ENCODE results near the gene SAMD10. TPM values are rescaled to one million over a fixed set of nuclear protein-coding genes. Genes with fewer than 3 reads are reported as not detected.
"Not testable (repeated sequence)": the region's sequence is repeated elsewhere in the genome, so short reads cannot be mapped to it uniquely, and the experiment has no call there.

The SAMD10 gene
- total and polyA plus RNA-seq, 2 donors (not counting 1 experiment from before 2014, with no cell fraction given): 0.37 to 0.99 TPM

DNA sequence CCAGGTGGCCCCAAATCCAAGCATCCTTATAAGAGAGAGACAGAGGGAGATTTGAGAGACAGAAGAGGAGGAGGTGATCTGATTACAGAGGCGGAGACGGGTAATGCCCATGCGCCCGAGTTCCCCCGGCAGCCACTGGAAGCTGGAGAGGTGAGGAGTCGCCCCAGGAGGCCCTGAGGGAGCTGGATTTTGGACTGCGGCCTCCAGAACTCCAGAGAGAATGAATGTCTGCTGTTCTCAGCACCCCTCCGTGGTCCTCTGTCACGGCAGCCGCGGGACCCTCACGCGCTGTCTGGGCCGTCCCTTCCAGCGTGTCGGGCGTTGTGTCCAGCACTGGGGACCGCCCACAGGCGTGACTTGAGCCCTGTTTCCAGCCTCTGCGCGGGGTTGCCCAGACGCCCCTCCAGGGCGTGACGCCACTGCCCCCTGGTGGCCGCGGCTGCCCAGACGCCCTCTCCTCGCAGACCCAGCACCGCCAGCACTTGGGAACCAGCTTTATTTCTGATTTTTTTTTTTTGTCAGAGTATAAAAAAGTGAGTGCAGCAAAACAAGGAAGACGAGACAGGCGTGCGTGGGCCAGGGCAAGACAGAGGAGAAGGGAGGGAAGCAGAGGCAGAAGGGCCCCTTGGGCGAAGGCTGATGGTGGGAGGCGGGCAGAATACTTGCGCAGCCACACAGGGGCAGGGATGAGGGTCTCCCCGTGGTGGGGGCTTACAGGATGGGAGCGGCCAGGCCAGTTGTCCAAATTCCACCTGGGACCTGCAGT lies 5.6 kb downstream of the SAMD10 start:
- TF ChIP-seq CTCF (conservative IDR thresholded peaks at IDR 0.05 in 1 of 2, IDR thresholded peaks at IDR 0.05 in 1 of 2; ENCODE audit: low read depth in 1 of 2, low read length in 2 of 2) (peak; percentile 77 to 85), EZH2 (IDR thresholded peaks at IDR 0.05; ENCODE audit: low read length, missing control alignments) (no peak)
- H3K27ac ChIP-seq (ENCODE audit: insufficient read depth, low read length): no peak overlapping the region
- H3K79me2 ChIP-seq (ENCODE audit: control insufficient read depth, insufficient read depth, low read length): peaks cover 4% of the 10 kb centered on the region
- H3K4me3 ChIP-seq (replicated peaks in 1 of 4; ENCODE audit: control extremely low read depth in 1 of 4, insufficient read depth in 1 of 4, low read depth in 3 of 4, low read length in 4 of 4): peak overlapping the region; percentile 29 to 54 (median 42)
- no peak overlapping the region for H3K9ac ChIP-seq (ENCODE audit: insufficient read depth, low read length)
- no peaks in the 10 kb centered on the region for H4K20me1 ChIP-seq (ENCODE audit: control insufficient read depth, extremely low read depth, insufficient read depth, low read length)
- H3K4me2 ChIP-seq (ENCODE audit: extremely low read depth, insufficient read depth, low read length): peak overlapping the region; percentile 76
- H3K36me3 ChIP-seq (ENCODE audit: control insufficient read depth, insufficient read depth, low read length): no peaks in the 10 kb centered on the region
- H2AFZ ChIP-seq (ENCODE audit: low read length): peak overlapping the region; percentile 57
- H3K9me3 ChIP-seq (ENCODE audit: control insufficient read depth, insufficient read depth, low read depth, low read length): no peaks in the 10 kb centered on the region
- H3K27me3 ChIP-seq (ENCODE audit: control insufficient read depth, insufficient read depth, low read length): no peaks in the 10 kb centered on the region
- peaks cover 17% of the 10 kb centered on the region for H3K4me1 ChIP-seq (ENCODE audit: control insufficient read depth, extremely low read depth, insufficient read depth, low read length)
- DNase-seq (ENCODE audit: low read depth in 2 of 2): peak; percentile 71 to 82

DNA sequence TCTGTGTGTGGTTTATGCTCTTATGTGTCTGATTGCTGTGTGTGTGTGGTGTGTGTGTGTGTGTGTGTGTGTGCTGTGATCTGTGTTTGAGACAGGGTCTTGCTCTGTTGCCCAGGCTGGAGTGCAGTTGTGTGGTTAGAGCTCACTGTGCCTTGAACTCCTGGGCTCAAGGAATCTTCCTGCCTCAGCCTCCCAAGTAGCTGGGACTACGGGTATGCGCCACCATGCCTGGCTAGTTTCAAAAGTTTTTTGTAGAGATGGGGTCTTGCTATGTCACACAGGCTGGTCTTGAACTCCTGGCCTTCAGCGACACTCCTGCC lies 6.3 kb downstream of the SAMD10 start:
- H4K20me1 ChIP-seq (ENCODE audit: control insufficient read depth, extremely low read depth, insufficient read depth, low read length): no peaks in the 10 kb centered on the region
- no peak for TF ChIP-seq EZH2 (IDR thresholded peaks at IDR 0.05; ENCODE audit: low read length, missing control alignments)
- no peak for TF ChIP-seq CTCF (conservative IDR thresholded peaks at IDR 0.05 in 1 of 2, IDR thresholded peaks at IDR 0.05 in 1 of 2; ENCODE audit: low read depth in 1 of 2, low read length in 2 of 2)
- peaks cover 18% of the 10 kb centered on the region for H3K4me1 ChIP-seq (ENCODE audit: control insufficient read depth, extremely low read depth, insufficient read depth, low read length)
- peaks cover 9% of the 10 kb centered on the region for H3K79me2 ChIP-seq (ENCODE audit: control insufficient read depth, insufficient read depth, low read length)
- H3K27ac ChIP-seq (ENCODE audit: insufficient read depth, low read length): no peak overlapping the region
- H3K36me3 ChIP-seq (ENCODE audit: control insufficient read depth, insufficient read depth, low read length): peaks cover under 1% of the 10 kb centered on the region
- no peak overlapping the region for H3K9ac ChIP-seq (ENCODE audit: insufficient read depth, low read length)
- no peak overlapping the region for H2AFZ ChIP-seq (ENCODE audit: low read length)
- no peaks in the 10 kb centered on the region for H3K9me3 ChIP-seq (ENCODE audit: control insufficient read depth, insufficient read depth, low read depth, low read length)
- no peak for DNase-seq (ENCODE audit: low read depth in 2 of 2)
- H3K4me2 ChIP-seq (ENCODE audit: extremely low read depth, insufficient read depth, low read length): peak overlapping the region; percentile 76
- no peak overlapping the region for H3K4me3 ChIP-seq (replicated peaks in 1 of 4; ENCODE audit: control extremely low read depth in 1 of 4, insufficient read depth in 1 of 4, low read depth in 3 of 4, low read length in 4 of 4)
- no peaks in the 10 kb centered on the region for H3K27me3 ChIP-seq (ENCODE audit: control insufficient read depth, insufficient read depth, low read length)

DNA sequence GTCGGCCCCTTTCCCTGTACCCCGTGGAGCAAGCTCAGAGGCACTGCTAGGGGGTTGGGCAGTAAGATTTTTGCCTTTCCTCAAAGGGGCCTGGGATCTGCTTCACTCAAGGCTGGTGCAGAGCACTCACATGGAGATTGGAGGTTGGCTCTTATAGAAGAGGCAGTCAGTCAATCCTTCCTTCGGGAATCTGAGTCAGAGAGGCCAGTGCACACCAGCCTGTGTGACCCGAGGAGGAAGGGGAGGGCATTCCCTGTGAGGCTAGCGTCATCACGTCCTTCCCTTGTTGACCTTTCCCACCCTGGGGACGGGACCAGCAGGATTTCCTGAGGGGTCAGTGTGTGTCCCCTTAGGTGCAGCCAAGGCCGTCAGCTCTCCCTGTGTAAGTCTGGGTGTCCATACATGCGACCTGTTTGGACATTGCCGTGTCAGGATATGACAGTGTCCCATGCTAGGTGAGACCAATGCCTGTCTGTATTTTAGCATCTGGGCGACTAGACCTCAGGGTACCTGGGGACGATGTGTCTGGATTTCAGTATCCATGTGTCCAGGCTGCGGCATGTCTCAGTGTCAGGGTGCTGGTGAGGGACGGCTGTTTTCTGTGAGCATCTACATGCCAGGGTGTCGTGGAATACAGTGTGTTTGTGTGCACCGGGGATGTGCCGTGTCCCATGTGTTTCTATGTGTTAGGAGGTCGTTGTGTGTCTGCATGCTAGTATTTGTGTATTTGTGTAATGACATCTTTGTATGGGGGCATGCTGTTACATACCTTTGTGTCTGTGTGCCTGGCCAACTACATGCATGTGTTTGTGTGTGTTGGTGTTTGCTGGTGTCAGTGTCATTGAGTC lies 6.9 kb downstream of the SAMD10 start:
- H2AFZ ChIP-seq (ENCODE audit: low read length): no peak overlapping the region
- H3K79me2 ChIP-seq (ENCODE audit: control insufficient read depth, insufficient read depth, low read length): peaks cover 10% of the 10 kb centered on the region
- peaks cover 2% of the 10 kb centered on the region for H3K36me3 ChIP-seq (ENCODE audit: control insufficient read depth, insufficient read depth, low read length)
- TF ChIP-seq EZH2 (IDR thresholded peaks at IDR 0.05; ENCODE audit: low read length, missing control alignments) (no peak), CTCF (conservative IDR thresholded peaks at IDR 0.05 in 1 of 2, IDR thresholded peaks at IDR 0.05 in 1 of 2; ENCODE audit: low read depth in 1 of 2, low read length in 2 of 2) (no peak)
- no peak overlapping the region for H3K4me3 ChIP-seq (replicated peaks in 1 of 4; ENCODE audit: control extremely low read depth in 1 of 4, insufficient read depth in 1 of 4, low read depth in 3 of 4, low read length in 4 of 4)
- no peak overlapping the region for H3K27ac ChIP-seq (ENCODE audit: insufficient read depth, low read length)
- peaks cover 12% of the 10 kb centered on the region for H3K4me1 ChIP-seq (ENCODE audit: control insufficient read depth, extremely low read depth, insufficient read depth, low read length)
- H3K9ac ChIP-seq (ENCODE audit: insufficient read depth, low read length): no peak overlapping the region
- no peaks in the 10 kb centered on the region for H4K20me1 ChIP-seq (ENCODE audit: control insufficient read depth, extremely low read depth, insufficient read depth, low read length)
- H3K27me3 ChIP-seq (ENCODE audit: control insufficient read depth, insufficient read depth, low read length): no peaks in the 10 kb centered on the region
- no peak overlapping the region for H3K4me2 ChIP-seq (ENCODE audit: extremely low read depth, insufficient read depth, low read length)
- no peak for DNase-seq (ENCODE audit: low read depth in 2 of 2)
- H3K9me3 ChIP-seq (ENCODE audit: control insufficient read depth, insufficient read depth, low read depth, low read length): no peaks in the 10 kb centered on the region

DNA sequence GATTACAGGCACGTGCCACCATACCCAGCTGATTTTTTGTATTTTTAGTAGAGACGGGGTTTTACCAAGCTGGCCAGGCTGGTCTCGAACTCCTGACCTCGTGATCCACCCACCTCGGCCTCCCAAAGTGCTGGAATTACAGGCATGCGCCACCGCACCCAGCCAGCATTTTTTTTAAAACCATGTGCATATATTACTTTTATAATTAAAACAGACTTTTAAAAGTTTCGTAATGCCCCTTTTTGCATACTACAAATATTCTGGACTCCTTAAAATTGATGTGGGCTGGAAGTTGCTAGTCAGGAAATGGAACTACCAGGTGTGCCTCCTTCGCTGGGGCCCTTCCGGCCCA lies 7.5 kb downstream of the SAMD10 start:
- H3K27ac ChIP-seq (ENCODE audit: insufficient read depth, low read length); H4K20me1 ChIP-seq (ENCODE audit: control insufficient read depth, extremely low read depth, insufficient read depth, low read length); H3K4me3 ChIP-seq (replicated peaks in 1 of 4; ENCODE audit: control extremely low read depth in 1 of 4, insufficient read depth in 1 of 4, low read depth in 3 of 4, low read length in 4 of 4); H3K9ac ChIP-seq (ENCODE audit: insufficient read depth, low read length); H3K27me3 ChIP-seq (ENCODE audit: control insufficient read depth, insufficient read depth, low read length); H3K9me3 ChIP-seq (ENCODE audit: control insufficient read depth, insufficient read depth, low read depth, low read length); H2AFZ ChIP-seq (ENCODE audit: low read length); DNase-seq (ENCODE audit: low read depth in 2 of 2); H3K4me2 ChIP-seq (ENCODE audit: extremely low read depth, insufficient read depth, low read length); H3K79me2 ChIP-seq (ENCODE audit: control insufficient read depth, insufficient read depth, low read length); H3K36me3 ChIP-seq (ENCODE audit: control insufficient read depth, insufficient read depth, low read length): not testable (repeated sequence)
- H3K4me1 ChIP-seq (ENCODE audit: control insufficient read depth, extremely low read depth, insufficient read depth, low read length): peaks cover 11% of the 10 kb centered on the region

All from fibroblast of lung (primary cell).